Measurements from ENCODE around the gene SMIM12.

GRCh38 chr1:34858901-34859445 is 576 bp downstream of the SMIM12 start:
- no peak for TF ChIP-seq CTCF (IDR thresholded peaks at IDR 0.05)
- TF ChIP-seq POLR2A (IDR thresholded peaks at IDR 0.05) = no peak
- TF ChIP-seq EP300 (IDR thresholded peaks at IDR 0.05) = no peak
